CD4-positive, alpha-beta T cell treated with Interleukin-4 for 4 hours (primary cell): Measurements from ENCODE around the gene ZFP36L2.
A peak's percentile ranks its signal among the peaks of the same experiment; 100 is the strongest.
"Not testable (repeated sequence)": the region's sequence is repeated elsewhere in the genome, so short reads cannot be mapped to it uniquely, and the experiment has no call there.

Experiments used
- DNase-seq: peaks from one replicate; pipeline ENCODE4 v3.0.0-alpha.2; 2020

The ZFP36L2 gene

GRCh38 chr2:43206602-43207001 is 19.8 kb downstream of the ZFP36L2 start:
- no peak for DNase-seq

GRCh38 chr2:43203373-43203772 is 23.0 kb downstream of the ZFP36L2 start:
- DNase-seq, result no peak

- DNase-seq, result no peak
These were observed 24.1 kb downstream of the ZFP36L2 start for GRCh38 chr2:43202289-43202688.

- no peak for DNase-seq
These were observed 24.9 kb downstream of the ZFP36L2 start for GRCh38 chr2:43201497-43201896.

GRCh38 chr2:43201016-43201415 is 25.4 kb downstream of the ZFP36L2 start:
- no peak for DNase-seq

- DNase-seq, result no peak
These were observed 26.6 kb downstream of the ZFP36L2 start for GRCh38 chr2:43199492-43200488.

GRCh38 chr2:43198263-43198662 is 28.1 kb downstream of the ZFP36L2 start:
- no peak for DNase-seq

GRCh38 chr2:43197588-43197896 is 28.9 kb downstream of the ZFP36L2 start:
- no peak for DNase-seq

GRCh38 chr2:43196768-43197587 is 29.4 kb downstream of the ZFP36L2 start:
- DNase-seq, result peak; percentile 25

GRCh38 chr2:43194121-43194869 is 32.1 kb downstream of the ZFP36L2 start:
- no peak for DNase-seq

- DNase-seq, result no peak
These were observed 32.7 kb downstream of the ZFP36L2 start for GRCh38 chr2:43193652-43194120.

- DNase-seq, result no peak
These were observed 33.4 kb downstream of the ZFP36L2 start for GRCh38 chr2:43192744-43193651.

- no peak for DNase-seq
These were observed 34.4 kb downstream of the ZFP36L2 start for GRCh38 chr2:43191947-43192516.

GRCh38 chr2:43190311-43191052 is 35.9 kb downstream of the ZFP36L2 start:
- DNase-seq, result no peak

GRCh38 chr2:43189861-43190260 is 36.5 kb downstream of the ZFP36L2 start:
- not testable (repeated sequence) for DNase-seq

- no peak for DNase-seq
These were observed 37.6 kb downstream of the ZFP36L2 start for GRCh38 chr2:43188561-43189386.

- no peak for DNase-seq
These were observed 39.6 kb downstream of the ZFP36L2 start for GRCh38 chr2:43186679-43187374.

- no peak for DNase-seq
These were observed 40.1 kb downstream of the ZFP36L2 start for GRCh38 chr2:43186321-43186678.

GRCh38 chr2:43185146-43185545 is 41.3 kb downstream of the ZFP36L2 start:
- peak; percentile 54 for DNase-seq
